ENCODE results near the gene KLF6.

GRCh38 chr10:3762309-3762708, 22.7 kb downstream of the KLF6 start:
- TF ChIP-seq REST (IDR thresholded peaks at IDR 0.05; ENCODE audit: borderline replicate concordance) = no peak
- TF ChIP-seq POLR2AphosphoS5 (IDR thresholded peaks at IDR 0.05) = no peak
- no peak for TF ChIP-seq CTCF (IDR thresholded peaks at IDR 0.05; ENCODE audit: poor library complexity, severe bottlenecking)

Data from neural cell (in vitro differentiated cells).